Measurements from ENCODE around the gene TMLHE.
"Not testable (repeated sequence)": the region's sequence is repeated elsewhere in the genome, so short reads cannot be mapped to it uniquely, and the experiment has no call there.

The TMLHE gene

DNA sequence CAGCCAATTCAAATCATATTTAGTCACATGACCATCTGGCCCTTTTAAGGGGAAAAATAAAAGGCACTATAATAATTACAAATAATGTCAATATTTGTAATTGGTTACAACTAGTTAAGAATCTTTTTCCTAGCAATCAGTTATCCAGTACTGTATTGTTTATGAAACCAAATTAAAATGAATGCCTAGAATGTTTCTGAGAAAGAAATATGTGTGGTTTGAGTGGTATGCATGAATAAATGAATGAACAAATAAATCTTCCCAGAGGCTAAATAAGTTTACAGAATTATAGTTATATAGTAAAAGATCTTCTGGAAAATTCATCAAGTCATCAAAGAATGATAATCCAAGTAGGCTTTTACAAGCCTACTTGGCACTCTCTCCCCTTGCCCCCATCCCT is 98.5 kb downstream of the TMLHE start:
- no peak overlapping the region for H3K4me2 ChIP-seq (ENCODE audit: low read depth, low read length, poor library complexity, severe bottlenecking)
- no peaks in the 10 kb centered on the region for H3K9me2 ChIP-seq (replicated peaks; ENCODE audit: low read depth, low read length)
- H3F3A ChIP-seq (ENCODE audit: low read depth) = no peaks in the 10 kb centered on the region
- no peaks in the 10 kb centered on the region for H3K79me2 ChIP-seq (ENCODE audit: insufficient read depth, low read length)
- no peak overlapping the region for H2AFZ ChIP-seq (ENCODE audit: low read length)
- H3K36me3 ChIP-seq (ENCODE audit: insufficient read depth, low read length) = no peaks in the 10 kb centered on the region
- H4K20me1 ChIP-seq (ENCODE audit: insufficient read depth, low read length, poor library complexity, severe bottlenecking) = no peaks in the 10 kb centered on the region
- no peak overlapping the region for H3K9ac ChIP-seq (ENCODE audit: low read depth, low read length, poor library complexity, severe bottlenecking)
- H3K4me3 ChIP-seq (ENCODE audit: low read length, poor library complexity, severe bottlenecking) = no peak overlapping the region
- H3K9me3 ChIP-seq (ENCODE audit: insufficient read depth, low read depth, low read length) = no peaks in the 10 kb centered on the region
- H3K4me1 ChIP-seq (ENCODE audit: insufficient read depth, low read length, poor library complexity, severe bottlenecking) = no peaks in the 10 kb centered on the region
- H3K27me3 ChIP-seq (ENCODE audit: insufficient read depth, low read length, poor library complexity, severe bottlenecking) = no peaks in the 10 kb centered on the region
- TF ChIP-seq, protein P1, sequence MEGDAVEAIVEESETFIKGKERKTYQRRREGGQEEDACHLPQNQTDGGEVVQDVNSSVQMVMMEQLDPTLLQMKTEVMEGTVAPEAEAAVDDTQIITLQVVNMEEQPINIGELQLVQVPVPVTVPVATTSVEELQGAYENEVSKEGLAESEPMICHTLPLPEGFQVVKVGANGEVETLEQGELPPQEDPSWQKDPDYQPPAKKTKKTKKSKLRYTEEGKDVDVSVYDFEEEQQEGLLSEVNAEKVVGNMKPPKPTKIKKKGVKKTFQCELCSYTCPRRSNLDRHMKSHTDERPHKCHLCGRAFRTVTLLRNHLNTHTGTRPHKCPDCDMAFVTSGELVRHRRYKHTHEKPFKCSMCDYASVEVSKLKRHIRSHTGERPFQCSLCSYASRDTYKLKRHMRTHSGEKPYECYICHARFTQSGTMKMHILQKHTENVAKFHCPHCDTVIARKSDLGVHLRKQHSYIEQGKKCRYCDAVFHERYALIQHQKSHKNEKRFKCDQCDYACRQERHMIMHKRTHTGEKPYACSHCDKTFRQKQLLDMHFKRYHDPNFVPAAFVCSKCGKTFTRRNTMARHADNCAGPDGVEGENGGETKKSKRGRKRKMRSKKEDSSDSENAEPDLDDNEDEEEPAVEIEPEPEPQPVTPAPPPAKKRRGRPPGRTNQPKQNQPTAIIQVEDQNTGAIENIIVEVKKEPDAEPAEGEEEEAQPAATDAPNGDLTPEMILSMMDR (conservative IDR thresholded peaks at IDR 0.05; ENCODE audit: low read length) = no peak
- TF ChIP-seq EZH2phosphoT487 (IDR thresholded peaks at IDR 0.05; ENCODE audit: borderline replicate concordance) = no peak

DNA sequence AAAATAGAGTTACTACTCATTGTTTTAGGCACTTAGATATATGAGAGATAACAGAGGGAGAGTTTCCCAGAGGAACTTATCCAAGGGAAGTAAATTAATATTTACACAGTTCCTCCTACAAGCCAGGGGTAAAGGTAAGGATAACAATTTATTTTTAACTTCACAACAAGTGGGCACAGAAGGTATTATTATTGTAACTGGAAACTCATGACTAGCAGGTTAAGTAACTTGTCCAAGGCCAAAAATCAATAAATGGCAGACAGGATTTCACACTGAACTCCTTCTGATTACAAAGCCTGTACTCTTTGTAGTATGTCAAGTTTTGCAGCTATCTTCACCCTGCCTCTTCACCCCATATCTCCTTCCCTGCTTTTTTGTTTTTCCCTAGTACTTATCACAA is 107.5 kb downstream of the TMLHE start:
- H3K36me3 ChIP-seq (ENCODE audit: insufficient read depth, low read length) = no peaks in the 10 kb centered on the region
- no peak overlapping the region for H3K9ac ChIP-seq (ENCODE audit: low read depth, low read length, poor library complexity, severe bottlenecking)
- no peak overlapping the region for H2AFZ ChIP-seq (ENCODE audit: low read length)
- no peak overlapping the region for H3K4me2 ChIP-seq (ENCODE audit: low read depth, low read length, poor library complexity, severe bottlenecking)
- H3K9me3 ChIP-seq (ENCODE audit: insufficient read depth, low read depth, low read length) = no peaks in the 10 kb centered on the region
- TF ChIP-seq, protein P1 (conservative IDR thresholded peaks at IDR 0.05; ENCODE audit: low read length) = no peak
- no peak for TF ChIP-seq EZH2phosphoT487 (IDR thresholded peaks at IDR 0.05; ENCODE audit: borderline replicate concordance)
- no peaks in the 10 kb centered on the region for H3K79me2 ChIP-seq (ENCODE audit: insufficient read depth, low read length)
- no peaks in the 10 kb centered on the region for H4K20me1 ChIP-seq (ENCODE audit: insufficient read depth, low read length, poor library complexity, severe bottlenecking)
- no peaks in the 10 kb centered on the region for H3F3A ChIP-seq (ENCODE audit: low read depth)
- no peak overlapping the region for H3K4me3 ChIP-seq (ENCODE audit: low read length, poor library complexity, severe bottlenecking)
- H3K9me2 ChIP-seq (replicated peaks; ENCODE audit: low read depth, low read length) = no peaks in the 10 kb centered on the region
- no peaks in the 10 kb centered on the region for H3K27me3 ChIP-seq (ENCODE audit: insufficient read depth, low read length, poor library complexity, severe bottlenecking)
- no peaks in the 10 kb centered on the region for H3K4me1 ChIP-seq (ENCODE audit: insufficient read depth, low read length, poor library complexity, severe bottlenecking)

DNA sequence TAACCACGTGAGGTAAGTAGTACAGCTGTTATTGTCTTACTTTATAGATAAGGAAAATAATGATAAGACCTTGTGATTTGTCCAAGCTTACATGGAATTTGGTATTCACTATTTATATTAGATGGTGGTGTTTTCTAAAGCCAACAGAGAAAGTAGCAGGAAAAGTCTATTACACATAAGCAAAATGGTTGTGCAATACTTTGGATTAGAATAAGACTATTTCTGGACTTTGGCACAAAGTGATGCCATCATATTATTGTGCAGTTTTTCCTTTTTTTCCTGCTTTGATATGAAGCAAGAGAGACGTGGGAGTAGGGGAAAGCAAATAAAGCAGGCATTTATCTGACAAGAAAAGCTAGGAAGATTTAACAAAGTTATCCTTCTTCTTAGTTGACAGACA is 117.6 kb downstream of the TMLHE start:
- not testable (repeated sequence) for H3K9me3 ChIP-seq (ENCODE audit: insufficient read depth, low read depth, low read length); H3K9me2 ChIP-seq (replicated peaks; ENCODE audit: low read depth, low read length); H3F3A ChIP-seq (ENCODE audit: low read depth); H3K36me3 ChIP-seq (ENCODE audit: insufficient read depth, low read length); H3K4me2 ChIP-seq (ENCODE audit: low read depth, low read length, poor library complexity, severe bottlenecking); H3K9ac ChIP-seq (ENCODE audit: low read depth, low read length, poor library complexity, severe bottlenecking); H3K4me1 ChIP-seq (ENCODE audit: insufficient read depth, low read length, poor library complexity, severe bottlenecking); H3K79me2 ChIP-seq (ENCODE audit: insufficient read depth, low read length); H2AFZ ChIP-seq (ENCODE audit: low read length); H3K27me3 ChIP-seq (ENCODE audit: insufficient read depth, low read length, poor library complexity, severe bottlenecking); H4K20me1 ChIP-seq (ENCODE audit: insufficient read depth, low read length, poor library complexity, severe bottlenecking); H3K4me3 ChIP-seq (ENCODE audit: low read length, poor library complexity, severe bottlenecking)

DNA sequence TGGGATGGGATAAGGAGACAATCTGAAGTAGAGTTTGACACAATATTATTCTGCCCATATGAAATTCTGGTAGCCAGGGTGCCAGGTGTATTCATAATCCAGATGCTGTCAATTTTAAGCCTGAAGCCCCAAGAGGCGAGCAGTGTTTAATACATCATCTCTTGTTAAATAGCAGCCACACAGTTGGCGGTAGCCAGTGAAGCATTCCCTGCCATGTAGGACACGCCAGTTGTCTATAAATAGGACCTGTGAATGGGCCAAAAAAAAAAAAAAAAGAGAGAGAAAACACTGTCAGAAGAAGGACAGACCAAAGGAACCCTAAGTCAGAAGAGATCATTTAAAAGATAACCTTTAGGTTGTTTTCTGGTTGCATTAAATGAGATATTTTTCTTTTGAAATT is 121.3 kb downstream of the TMLHE start:
- H3K9me3 ChIP-seq (ENCODE audit: insufficient read depth, low read depth, low read length) = not testable (repeated sequence)

DNA sequence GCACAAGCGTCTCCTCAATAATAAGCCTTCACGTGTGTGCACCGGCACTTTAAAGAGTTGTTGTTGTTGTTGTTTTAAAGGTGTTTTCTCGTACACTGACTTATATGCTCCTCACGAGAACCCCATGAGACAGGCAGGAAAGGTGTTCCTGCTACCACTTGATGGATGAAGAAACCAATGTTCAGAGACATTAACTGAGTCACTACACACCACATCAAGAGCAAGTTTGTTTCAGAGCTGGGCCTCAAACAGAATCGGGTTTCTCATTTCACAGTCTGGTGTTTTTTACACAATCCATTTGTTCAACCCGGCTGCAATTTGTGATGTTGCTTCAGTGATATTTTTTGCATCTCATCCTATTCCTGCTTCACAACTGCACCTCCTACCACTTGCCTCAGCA is 135.6 kb downstream of the TMLHE start:
- not testable (repeated sequence) for H3K4me2 ChIP-seq (ENCODE audit: low read depth, low read length, poor library complexity, severe bottlenecking); H3K9me2 ChIP-seq (replicated peaks; ENCODE audit: low read depth, low read length); H3K4me3 ChIP-seq (ENCODE audit: low read length, poor library complexity, severe bottlenecking); H3K9ac ChIP-seq (ENCODE audit: low read depth, low read length, poor library complexity, severe bottlenecking); H3K4me1 ChIP-seq (ENCODE audit: insufficient read depth, low read length, poor library complexity, severe bottlenecking); H3F3A ChIP-seq (ENCODE audit: low read depth); H3K9me3 ChIP-seq (ENCODE audit: insufficient read depth, low read depth, low read length); H2AFZ ChIP-seq (ENCODE audit: low read length); H4K20me1 ChIP-seq (ENCODE audit: insufficient read depth, low read length, poor library complexity, severe bottlenecking); H3K79me2 ChIP-seq (ENCODE audit: insufficient read depth, low read length); H3K27me3 ChIP-seq (ENCODE audit: insufficient read depth, low read length, poor library complexity, severe bottlenecking); H3K36me3 ChIP-seq (ENCODE audit: insufficient read depth, low read length)

More for the DNA sequence above, 121.3 kb downstream of the TMLHE start:
- not testable (repeated sequence) for H3K9ac ChIP-seq (ENCODE audit: low read depth, low read length, poor library complexity, severe bottlenecking); H3K79me2 ChIP-seq (ENCODE audit: insufficient read depth, low read length); H3K27me3 ChIP-seq (ENCODE audit: insufficient read depth, low read length, poor library complexity, severe bottlenecking); H3K36me3 ChIP-seq (ENCODE audit: insufficient read depth, low read length); H4K20me1 ChIP-seq (ENCODE audit: insufficient read depth, low read length, poor library complexity, severe bottlenecking); H3K4me2 ChIP-seq (ENCODE audit: low read depth, low read length, poor library complexity, severe bottlenecking); H3K9me2 ChIP-seq (replicated peaks; ENCODE audit: low read depth, low read length); H3K4me1 ChIP-seq (ENCODE audit: insufficient read depth, low read length, poor library complexity, severe bottlenecking); H3F3A ChIP-seq (ENCODE audit: low read depth); H2AFZ ChIP-seq (ENCODE audit: low read length); H3K4me3 ChIP-seq (ENCODE audit: low read length, poor library complexity, severe bottlenecking)

DNA sequence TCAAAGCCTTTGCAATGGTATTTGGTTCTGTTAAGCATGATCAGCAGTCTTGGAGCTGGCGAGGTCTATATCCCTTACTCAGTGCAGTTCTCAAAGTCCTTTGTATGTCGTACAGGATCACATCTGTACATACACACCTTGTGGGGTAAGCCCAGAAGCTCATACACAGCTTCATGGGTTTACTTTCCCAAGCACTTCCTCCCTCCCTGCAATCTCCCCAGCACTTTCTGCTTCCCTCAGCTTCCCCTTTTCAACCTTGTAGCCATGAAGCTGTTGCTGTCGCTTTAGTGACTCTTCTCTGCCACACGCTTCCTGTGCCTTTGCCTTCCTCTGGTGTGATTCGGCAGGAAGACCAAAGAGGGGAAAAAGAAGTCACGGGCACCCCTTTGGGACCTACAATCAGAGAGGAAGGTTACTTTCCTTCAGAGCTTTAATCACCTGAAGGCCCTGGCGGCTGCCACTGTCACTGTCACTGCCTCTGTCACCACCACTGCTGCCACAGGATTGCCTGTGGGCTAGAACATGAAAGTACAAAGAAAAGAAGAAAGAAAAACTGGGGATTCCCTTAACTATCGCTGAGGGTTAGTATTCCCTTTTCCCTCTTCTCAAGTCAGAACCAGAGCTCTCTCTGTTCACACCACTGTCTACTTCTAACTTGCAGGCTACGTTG is 146.3 kb downstream of the TMLHE start:
- H3K4me2 ChIP-seq (ENCODE audit: low read depth, low read length, poor library complexity, severe bottlenecking); H3K4me1 ChIP-seq (ENCODE audit: insufficient read depth, low read length, poor library complexity, severe bottlenecking); H3K36me3 ChIP-seq (ENCODE audit: insufficient read depth, low read length); H3F3A ChIP-seq (ENCODE audit: low read depth); H3K79me2 ChIP-seq (ENCODE audit: insufficient read depth, low read length); H4K20me1 ChIP-seq (ENCODE audit: insufficient read depth, low read length, poor library complexity, severe bottlenecking); H3K9me3 ChIP-seq (ENCODE audit: insufficient read depth, low read depth, low read length); H3K4me3 ChIP-seq (ENCODE audit: low read length, poor library complexity, severe bottlenecking); H3K27me3 ChIP-seq (ENCODE audit: insufficient read depth, low read length, poor library complexity, severe bottlenecking); H3K9me2 ChIP-seq (replicated peaks; ENCODE audit: low read depth, low read length); H2AFZ ChIP-seq (ENCODE audit: low read length); H3K9ac ChIP-seq (ENCODE audit: low read depth, low read length, poor library complexity, severe bottlenecking): not testable (repeated sequence)
